ENCODE measurements around the gene USP4.
A peak's percentile ranks its signal among the peaks of the same experiment; 100 is the strongest.
"Not testable (repeated sequence)": the region's sequence is repeated elsewhere in the genome, so short reads cannot be mapped to it uniquely, and the experiment has no call there.

Gene USP4

GRCh38 chr3:49244581-49245205 is 95.2 kb downstream of the USP4 start:
- peak in 1 of 2 donors; percentile 27 for ATAC-seq

- ATAC-seq: not testable (repeated sequence)
These were observed 99.8 kb downstream of the USP4 start for GRCh38 chr3:49240091-49240490.

DNA sequence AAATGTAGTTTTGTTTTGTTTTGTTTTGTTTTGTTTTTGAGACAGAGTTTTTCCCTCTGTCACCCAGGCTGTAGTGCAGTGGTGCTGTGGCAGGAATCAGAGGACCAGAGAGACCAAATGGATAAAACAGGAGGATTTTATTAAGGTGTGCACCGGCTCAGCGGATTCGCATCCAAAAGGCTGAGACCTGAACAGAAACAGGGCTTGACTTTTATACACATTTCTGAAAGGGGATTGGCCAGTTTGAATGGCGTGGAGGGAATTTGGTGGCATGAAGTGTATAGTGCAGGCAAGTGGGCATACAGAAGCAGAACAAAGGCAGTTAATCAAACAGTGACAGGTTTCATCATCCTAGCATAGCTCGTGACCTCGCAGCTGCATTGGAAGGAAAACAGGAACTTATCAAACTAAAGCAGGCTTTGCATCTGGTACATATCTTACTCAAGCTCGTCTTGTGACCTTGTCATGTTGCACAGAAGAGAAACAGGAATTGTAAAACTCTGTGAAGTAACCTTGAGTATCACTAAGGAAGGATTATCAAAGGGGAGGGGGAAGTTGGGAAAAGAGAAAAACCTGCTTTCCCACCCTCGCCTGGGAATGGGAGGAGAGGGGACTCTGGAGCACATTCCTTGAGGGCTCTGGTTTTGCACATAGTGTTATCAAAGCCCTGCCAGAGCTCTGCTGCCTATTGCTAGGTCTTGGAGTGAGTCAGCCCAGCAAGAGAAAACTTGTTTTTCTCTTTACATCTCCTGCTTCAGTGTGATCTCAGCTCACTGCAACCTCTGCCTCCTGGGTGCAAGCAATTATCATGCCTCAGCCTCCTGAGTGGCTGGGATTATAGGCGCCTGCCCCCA is 101.4 kb downstream of the USP4 start:
- peak in 1 of 2 donors; percentile 20 for ATAC-seq

- ATAC-seq: no peak
These were observed 102.5 kb downstream of the USP4 start for GRCh38 chr3:49237344-49237743.

GRCh38 chr3:49236226-49236625 is 103.6 kb downstream of the USP4 start:
- ATAC-seq: no peak

DNA sequence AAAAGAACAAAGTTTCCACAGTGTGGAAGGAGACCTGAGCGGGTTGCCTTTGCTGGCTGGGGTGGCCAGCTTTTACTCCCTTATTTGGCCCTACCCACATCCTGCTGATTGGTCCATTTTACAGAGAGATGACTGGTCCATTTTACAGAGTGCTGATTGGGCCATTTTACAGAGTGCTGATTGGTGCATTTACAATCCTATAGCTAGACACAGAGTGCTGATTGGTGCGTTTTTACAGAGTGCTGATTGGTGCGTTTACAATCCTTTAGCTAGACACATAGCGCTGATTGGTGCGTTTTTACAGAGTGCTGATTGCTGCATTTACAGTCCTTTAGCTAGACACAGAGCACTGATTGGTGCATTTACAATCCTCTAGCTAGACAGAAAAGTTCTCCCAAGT is 111.0 kb downstream of the USP4 start:
- ATAC-seq: not testable (repeated sequence)

Data from activated CD4-positive, CD25-positive, alpha-beta regulatory T cell treated with anti-CD3 and anti-CD28 coated beads, Interleukin-2, amount 50 U/mL, for 24 hours (primary cell).